GM12875 (cell line): ENCODE measurements around the gene PTPRM.
"Not testable (repeated sequence)": the region's sequence is repeated elsewhere in the genome, so short reads cannot be mapped to it uniquely, and the experiment has no call there.

Experiments
- H3K4me3 ChIP-seq: one replicate; pipeline ENCODE4 v1.5.1; 2011; ENCODE audit warnings: low read depth, low read length, control low read depth
- TF ChIP-seq, protein P1 (sequence below): IDR thresholded peaks from 2 replicates; pipeline ENCODE4 v1.5.1; 2011; ENCODE audit warnings: low read depth, mild to moderate bottlenecking, control low read depth, inconsistent platforms, low read length, moderate library complexity, borderline replicate concordance; ENCODE audit not compliant: insufficient read depth

The PTPRM gene

DNA sequence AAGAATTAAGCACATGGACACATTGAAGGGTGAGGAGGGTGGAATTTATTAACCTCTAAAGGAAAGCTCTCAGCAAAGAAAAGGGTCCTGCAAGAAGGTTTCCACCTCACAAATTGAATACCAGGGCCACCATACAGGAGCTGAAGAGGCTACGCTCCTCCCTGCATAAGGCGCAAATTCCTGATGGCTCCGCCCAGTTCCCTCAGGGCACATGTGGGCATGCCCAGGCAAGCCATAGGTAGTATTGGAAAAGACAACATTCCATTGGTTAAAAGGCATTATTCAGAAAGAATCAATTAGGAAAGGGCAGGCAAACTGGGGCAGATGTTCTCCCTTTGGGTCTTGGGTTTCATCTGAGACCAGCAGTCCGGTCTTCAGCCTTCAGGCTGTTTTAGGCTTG, 161.2 kb downstream of the PTPRM start:
- TF ChIP-seq, protein P1, sequence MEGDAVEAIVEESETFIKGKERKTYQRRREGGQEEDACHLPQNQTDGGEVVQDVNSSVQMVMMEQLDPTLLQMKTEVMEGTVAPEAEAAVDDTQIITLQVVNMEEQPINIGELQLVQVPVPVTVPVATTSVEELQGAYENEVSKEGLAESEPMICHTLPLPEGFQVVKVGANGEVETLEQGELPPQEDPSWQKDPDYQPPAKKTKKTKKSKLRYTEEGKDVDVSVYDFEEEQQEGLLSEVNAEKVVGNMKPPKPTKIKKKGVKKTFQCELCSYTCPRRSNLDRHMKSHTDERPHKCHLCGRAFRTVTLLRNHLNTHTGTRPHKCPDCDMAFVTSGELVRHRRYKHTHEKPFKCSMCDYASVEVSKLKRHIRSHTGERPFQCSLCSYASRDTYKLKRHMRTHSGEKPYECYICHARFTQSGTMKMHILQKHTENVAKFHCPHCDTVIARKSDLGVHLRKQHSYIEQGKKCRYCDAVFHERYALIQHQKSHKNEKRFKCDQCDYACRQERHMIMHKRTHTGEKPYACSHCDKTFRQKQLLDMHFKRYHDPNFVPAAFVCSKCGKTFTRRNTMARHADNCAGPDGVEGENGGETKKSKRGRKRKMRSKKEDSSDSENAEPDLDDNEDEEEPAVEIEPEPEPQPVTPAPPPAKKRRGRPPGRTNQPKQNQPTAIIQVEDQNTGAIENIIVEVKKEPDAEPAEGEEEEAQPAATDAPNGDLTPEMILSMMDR = no peak
- no peak overlapping the region for H3K4me3 ChIP-seq

DNA sequence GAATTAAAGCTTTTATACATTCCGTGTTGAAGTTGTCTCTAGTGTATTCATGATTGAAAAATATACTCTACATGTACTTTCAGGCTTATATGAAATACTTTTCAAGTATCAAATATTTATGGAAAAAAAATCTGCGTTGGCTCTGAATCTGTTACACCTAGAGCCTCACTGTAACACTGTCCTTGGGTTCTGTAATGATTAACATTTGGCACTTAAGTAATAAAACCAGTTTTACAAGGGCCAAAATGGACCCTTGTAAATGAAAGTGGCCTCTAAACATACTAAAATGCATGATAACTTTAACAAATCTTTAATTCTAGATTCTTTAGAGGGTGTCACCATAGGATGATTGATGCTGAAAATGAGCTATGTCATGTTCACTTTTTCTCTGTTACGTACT, 162.8 kb downstream of the PTPRM start:
- no peak overlapping the region for H3K4me3 ChIP-seq
- TF ChIP-seq, protein P1 = no peak

DNA sequence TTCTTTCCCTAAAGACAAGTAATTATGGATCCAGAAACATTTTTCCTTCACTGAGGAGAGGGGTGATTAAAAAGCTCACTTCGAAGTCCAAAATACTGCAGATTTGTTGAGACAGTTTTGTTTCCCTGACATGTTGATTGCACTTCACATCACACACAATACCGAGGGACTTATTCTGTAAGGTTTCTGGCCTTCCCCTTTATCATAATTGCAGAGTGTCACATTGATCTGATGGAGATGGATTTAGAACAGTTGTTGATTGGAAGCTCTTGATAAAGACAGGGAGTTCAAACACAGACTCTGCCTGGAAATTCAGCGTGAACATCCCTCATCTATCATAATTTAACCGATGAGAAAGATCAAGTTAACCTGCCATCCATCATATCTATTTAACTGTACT, 163.6 kb downstream of the PTPRM start:
- H3K4me3 ChIP-seq = no peak overlapping the region
- TF ChIP-seq, protein P1 = no peak

DNA sequence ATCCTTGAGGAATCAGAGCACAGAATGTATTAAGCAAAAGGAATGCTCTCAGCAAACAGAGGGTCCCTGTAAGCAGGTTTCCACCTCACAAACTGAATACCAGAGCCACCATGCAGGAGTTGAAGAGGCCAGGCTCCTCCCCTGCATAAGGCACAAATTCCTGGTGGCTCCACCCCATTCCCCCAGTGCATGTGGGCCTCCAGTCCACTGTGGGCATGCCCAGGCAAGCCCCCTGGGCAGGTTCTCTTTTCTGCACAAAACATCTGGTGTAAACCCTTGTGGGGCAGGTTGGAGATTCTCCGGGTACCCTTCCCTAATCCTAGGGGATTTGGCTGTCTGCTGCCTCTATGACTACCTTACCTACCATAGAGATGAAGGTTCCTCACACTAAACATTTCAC, 166.5 kb downstream of the PTPRM start:
- TF ChIP-seq, protein P1 = no peak
- no peak overlapping the region for H3K4me3 ChIP-seq

DNA sequence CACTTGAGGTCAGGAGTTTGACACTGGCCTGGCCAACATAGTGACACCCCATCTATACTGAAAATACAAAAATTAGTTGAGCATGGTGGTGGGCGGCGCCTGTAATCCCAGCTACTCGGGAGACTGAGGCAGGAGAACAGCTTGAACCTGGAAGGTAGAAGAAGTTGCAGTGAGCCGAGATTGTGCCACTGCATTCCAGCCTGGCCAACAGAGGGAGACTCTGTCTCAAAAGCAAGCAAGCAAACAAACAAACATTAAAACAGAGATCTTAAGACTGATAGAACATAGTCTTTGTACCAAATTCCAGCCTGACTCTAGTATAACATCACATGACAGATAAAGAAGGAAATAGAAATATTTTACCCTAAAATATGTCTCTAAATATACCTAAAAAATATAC, 168.1 kb downstream of the PTPRM start:
- H3K4me3 ChIP-seq = no peak overlapping the region
- TF ChIP-seq, protein P1 = no peak

DNA sequence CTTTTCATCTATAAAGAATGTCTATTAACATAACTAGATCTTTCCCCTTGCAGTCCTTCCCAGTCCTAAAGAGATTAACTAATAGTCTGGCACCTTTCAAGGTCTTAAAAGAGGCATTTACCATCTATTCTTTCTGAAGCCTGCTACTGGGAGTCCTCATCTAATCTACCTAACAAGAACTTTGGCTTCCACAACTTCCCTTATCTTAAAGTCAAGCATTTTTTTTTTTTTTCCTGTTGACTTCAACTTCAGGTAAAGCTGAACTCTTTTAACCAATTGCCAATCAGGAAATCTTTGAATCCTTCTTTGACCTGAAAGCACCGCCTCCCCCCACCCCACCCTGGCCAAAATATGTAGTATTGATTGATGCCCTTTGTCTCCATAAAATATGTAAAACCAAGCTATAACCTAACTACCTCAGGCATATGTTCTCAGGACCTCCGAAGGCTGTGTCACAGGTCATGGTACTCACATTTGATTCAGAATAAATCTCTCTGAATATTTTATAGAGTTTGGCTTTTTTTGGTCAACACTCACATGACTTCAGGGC, 168.6 kb downstream of the PTPRM start:
- TF ChIP-seq, protein P1 = no peak
- no peak overlapping the region for H3K4me3 ChIP-seq

DNA sequence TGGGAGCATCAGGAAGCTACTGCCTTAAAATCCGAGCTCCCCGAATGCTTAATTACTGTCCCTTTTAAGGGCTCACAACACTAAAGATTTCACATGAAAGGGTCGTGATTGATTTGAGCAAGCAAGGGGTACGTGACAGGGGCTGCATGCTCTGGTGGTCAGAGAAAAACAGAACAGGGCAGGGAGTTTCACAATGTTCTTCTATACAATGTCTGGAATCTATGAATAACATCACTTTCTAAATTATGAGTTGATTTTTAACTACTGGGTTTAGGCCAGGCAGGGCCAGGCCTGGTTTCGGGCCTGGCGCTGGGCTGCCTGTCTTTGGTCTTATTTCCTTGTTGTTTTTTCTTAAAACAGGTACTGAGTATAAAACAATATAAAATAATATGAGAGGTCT, 169.4 kb downstream of the PTPRM start:
- not testable (repeated sequence) for H3K4me3 ChIP-seq

DNA sequence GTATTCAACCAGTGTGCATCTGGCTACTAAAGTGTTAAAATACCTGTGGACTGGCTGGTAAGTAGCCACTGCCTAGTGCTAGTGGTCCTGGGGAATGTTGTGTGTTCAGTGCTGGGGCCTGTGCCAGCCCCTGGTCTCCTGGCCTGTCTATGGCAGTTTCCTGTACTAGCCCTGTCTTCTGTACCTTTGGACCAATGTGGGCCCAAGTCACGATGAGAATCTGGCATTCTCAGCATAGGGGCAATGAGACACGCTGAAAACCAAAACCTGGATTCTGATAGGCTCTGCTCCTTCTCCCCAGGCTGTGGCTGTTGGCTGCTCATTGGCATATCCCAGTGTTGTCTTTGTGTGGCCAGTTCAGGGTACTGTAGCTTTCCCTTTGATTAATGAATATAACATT, 170.4 kb downstream of the PTPRM start:
- no peak overlapping the region for H3K4me3 ChIP-seq
- TF ChIP-seq, protein P1 = no peak
